DMS53 (cell line): ENCODE measurements around the gene ABTB1.

ENCODE experiments used
- DNase-seq: peaks from one replicate; lab custom pipeline; 2025; lab: John Stamatoyannopoulos, UW

ABTB1 gene

DNA sequence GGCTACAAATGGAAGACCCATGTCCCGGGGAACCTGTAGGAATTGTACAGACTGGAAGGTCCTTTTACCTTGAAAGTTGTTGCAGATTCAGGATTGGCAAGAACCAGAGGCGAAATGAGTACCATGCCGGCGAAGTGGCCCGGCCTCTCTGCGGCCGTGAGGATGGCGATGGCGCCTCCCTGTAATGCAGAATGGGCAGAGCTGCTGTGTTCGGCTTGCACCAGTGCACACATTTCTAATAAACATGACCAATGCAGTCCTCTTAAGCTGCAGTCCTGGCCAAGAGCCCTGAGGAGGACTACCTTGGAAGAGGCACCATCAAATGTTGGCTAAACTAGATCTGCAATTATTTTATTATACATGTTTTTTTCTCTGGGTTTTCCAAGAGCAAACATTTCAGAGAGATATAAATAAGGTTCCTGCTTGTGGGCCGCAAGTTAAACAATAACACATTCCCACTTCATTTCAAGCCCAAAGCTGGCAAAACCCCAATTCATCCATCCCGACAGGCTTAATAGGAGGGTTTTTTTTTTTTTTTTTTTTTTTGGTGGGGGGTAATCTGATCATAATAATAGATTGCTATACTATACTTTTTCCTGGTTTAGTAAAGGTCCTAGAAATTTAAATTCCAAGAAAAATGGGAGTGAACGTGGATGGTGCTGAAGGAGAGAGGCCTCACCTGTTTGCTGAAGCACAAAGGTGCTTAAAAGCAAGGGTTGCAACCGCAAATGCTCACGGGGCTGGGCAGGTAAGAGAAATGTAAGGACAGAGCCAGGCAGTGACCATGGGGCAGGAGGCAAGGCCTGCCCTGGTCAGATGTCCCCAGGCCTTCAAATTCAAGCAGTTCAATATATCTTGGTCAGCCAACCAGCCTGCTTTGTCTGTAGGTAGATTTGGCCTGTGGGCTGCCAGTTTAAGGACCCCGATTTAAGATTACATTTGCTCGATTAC, 48.5 kb downstream of the ABTB1 start:
- DNase-seq = no peak

DNA sequence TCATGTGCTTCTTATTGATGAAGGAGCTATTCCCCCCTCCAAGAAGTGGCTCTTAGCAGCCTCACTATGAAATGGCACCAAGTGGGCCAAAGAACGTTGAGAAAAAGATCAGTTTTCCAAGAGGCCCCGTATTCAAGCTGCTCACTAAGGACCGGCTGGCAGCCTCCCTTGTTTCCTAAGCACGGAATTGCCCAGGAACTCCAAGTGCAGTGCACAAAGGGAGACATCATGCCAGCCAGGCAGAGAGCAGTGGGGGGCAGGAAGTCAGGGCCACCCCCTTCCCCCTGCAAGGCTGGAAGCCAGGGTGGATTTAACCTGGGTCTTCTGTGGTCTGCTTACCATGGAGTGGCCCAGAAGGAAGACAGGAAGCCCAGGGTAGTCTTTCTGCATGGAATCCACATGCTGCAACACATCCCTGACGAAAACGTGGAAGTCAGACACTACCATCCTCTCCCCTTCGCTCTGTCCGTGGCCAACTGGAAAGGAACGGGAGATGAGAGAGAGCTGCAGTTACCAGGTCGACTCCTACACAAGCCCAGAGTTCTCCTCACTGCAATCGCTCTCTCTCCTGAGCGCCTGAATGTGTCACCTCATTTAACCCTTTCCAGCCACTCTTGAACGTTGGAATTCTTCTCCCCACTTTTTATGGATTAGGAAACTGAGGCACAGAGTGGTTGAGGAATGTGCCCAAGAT, 49.5 kb downstream of the ABTB1 start:
- DNase-seq = no peak

DNA sequence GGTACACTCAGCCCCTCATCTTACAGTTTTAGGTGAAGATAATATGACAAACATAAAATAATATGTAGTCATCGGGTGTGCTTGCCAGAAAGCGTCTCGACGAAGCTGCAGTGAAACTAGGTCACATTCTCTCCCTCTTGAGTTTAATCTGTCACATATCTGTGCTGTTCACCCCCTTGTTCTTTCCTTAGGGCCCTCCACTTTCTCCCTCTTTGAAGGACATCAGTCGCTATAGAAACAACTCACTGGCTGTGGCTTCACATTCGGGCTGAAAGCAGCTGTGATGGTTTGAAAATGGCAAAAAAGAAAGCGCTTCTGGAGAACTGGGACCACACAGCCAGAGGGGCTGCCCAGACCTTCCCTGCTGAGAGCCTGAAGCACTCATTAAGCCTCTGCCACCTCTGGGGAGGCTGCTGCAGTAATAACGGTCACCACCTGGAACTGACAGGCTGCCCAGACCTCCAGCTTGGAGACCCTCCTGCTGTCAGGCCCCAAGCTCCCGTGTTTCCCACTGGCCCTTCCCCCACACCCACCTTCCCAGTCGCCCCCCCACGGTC, 50.3 kb downstream of the ABTB1 start:
- no peak for DNase-seq

DNA sequence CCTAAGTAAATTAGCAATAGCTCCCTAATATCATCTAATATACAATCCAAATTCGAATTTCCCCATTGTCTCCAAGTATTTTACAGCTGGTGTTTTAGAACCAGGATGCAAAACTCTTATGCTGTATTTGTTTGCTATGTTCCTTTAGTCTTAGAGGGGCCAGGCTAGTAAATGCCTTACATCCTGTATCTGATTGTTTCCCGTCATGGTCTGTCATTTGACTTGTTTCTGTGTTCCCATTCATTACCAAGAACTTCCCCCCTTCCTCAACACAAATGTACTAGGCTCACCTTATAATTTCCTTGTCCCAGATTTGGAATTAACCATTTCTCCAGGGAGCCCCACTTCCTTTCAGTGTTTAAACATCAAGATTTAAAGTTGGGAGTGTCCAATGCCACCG, 54.1 kb downstream of the ABTB1 start:
- DNase-seq = no peak

DNA sequence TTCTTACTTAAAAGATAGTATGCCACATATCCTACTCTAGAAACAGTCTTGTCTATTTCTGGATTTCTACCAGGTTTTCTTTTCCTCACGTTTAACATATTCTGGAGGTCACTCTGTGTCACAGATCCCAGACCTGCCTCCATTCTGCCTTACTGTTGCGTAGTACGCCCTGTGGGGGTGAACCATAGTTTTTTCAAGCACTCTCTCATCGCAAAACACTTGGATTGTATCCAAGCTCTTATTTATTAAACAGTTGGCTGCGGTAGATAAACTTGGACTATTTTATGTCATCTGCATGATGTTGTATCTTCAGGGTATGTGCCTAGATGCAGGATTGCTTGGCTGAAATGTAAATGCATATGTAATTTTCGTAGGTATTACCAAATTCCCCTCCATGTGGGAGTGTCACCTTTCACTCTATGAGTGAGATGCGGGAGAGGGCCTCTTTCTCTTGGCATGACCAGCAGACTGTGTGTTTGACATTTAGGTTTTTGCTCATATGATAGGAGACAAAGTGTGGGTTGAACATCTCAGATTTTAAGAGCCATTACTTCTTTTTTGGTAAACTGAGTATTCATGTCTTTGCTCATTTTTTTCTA, 55.8 kb downstream of the ABTB1 start:
- DNase-seq = no peak

DNA sequence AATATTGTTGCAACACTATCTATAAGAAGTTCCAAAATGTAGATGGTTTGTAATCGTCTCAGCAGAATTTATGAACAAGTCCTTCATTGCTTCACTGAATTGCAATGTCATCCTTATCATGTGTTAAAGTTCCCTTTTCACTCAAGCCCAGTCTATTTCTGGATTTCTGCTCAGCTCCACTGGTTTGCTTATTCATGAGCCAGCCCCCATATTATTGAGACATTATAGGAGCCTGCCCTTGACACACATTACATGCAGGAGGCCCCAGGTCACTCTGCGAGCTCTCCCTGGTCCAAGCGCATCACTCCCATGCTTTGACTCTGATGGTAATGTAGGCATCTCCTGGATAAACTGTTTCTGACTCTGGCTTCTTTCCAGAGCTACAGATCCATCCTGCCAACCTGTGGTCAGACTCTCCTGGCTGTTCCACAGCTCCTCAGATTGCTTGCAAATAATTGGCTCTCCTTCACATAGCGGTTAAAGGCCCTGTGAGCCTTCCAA, 56.9 kb downstream of the ABTB1 start:
- no peak for DNase-seq

DNA sequence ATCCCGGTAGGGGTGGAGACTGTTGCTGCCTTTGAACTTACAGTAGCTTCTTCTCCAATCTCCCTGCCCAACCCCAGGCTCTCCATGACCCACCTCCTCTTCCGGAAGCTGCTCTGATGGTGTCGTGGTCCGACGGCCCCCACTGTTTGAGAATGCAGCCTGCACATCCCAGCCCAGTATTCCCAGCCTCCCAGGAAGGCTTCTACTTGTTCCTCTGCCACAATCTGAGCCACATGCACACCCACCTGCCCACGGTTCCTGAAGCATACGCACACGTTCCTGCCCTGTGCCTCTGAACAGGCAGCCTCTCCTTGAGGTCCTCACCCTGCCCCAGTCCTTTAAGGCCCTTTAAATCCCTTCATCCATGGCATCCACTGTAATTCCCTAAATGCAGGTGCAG, 57.4 kb downstream of the ABTB1 start:
- peak; percentile 9 for DNase-seq
